GM18499 (cell line): Measurements from ENCODE around the gene TENT5C.

Experiments used
- ATAC-seq: cut with Tn5 transposase; IDR thresholded peaks from one replicate; pipeline ENCODE4 v1.9.1; 2021; ENCODE audit warnings: moderate number of reproducible peaks; ENCODE audit not compliant: insufficient read depth, unreplicated experiment

TENT5C gene

DNA sequence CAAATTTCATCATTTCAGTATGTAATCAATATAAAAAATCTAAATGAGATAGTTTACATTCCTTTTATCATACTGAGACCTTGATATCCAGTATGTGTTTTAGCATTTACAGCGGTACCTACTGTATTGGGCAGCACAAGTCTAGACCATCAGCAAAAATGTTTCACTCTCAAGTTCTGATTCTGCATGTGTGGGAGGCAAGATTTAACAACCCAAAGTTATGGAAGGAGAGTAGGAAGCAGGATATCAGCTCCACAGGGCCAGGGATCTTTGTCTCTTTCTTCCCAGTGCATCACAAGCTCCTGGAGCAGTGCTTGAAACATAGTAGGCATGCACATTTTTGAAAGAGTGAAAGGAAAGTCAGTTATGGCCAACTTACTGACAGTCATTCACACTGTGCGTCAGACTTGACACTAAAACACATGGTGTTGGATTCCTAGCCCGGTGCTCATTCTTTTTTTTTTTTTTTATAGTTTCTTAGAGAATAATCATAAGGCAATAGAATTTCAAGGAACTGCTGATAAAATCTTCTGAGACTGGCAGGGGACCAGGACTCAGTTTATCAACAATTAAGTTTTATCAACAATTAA, 6.1 kb downstream of the TENT5C start:
- ATAC-seq, result no peak

DNA sequence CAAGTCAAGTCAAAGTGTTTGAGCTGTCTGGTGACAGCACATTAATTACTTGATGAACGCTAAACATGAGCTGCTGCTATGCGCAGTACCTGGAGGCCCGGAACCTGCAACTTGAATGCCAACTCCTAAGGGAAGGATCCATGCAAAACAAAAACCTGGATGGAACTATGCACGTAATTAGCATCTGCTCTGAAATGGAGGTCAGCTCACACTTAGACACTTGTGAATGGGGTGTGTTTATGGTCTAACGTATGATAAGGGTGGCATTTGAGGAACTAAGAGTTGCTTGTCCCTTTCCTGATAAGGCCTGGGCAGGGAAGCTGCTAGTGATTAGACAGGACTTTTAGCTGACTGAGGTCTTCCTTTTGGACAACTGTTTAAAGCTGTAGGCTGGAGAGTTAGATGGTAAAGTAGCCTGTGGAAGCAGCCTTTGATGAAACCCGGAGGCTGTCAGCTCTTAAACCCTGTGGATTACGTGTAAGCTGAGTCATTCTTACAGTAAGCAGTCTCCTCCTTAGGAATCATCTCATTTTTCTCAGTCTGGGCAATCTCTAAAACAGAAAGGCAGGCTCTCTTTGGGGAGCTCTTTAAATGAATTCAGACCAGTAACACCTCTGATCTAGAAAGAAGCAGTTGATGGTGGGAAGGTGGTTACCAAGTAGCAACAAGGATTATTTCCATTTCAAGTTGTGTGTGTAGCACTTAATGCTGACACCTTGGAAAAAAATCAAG, 6.8 kb downstream of the TENT5C start:
- no peak for ATAC-seq

- ATAC-seq, result no peak
These were observed 7.6 kb downstream of the TENT5C start for GRCh38 chr1:117613249-117613968.

DNA sequence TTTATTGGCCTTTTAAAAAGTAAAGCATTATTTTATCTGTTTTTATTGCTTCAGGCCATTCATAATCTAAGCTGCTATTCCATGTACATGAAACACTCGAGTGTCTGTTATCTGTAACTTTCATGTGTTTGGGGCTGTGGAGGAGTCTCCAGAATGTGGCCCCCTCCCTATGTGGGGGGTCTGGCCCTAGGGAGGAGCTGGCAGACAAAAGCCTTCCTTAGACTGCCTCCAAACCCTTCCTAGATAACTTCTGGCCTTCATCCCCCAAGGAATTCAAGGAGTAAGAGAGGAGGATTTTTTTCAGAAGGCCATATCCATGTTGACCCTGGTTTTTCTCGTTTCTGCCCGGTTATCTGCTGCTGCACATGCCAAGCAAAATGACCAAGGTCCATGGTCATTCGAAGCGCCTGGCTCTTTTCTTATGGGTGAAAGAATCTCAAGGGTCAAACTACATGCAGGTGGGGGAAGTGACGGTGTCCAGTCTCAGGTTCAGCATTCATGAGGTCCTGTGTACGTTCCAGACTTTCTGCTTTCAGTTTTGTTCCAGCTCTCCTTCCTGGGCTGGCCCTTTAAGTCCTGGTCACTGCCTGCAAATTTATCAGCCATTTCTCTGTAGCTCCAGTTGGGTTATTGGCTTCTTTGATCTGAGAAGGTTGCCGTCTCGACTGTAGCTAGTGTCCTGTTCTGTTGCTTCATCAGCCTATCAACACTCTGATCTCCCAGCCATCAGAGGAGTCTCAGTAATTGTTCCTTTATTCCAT, 8.3 kb downstream of the TENT5C start:
- ATAC-seq, result no peak

GRCh38 chr1:117615474-117615873, 9.6 kb downstream of the TENT5C start:
- ATAC-seq, result no peak

GRCh38 chr1:117616356-117616755, 10.5 kb downstream of the TENT5C start:
- no peak for ATAC-seq

GRCh38 chr1:117616967-117617366, 11.1 kb downstream of the TENT5C start:
- no peak for ATAC-seq

- ATAC-seq, result no peak
These were observed 12.7 kb downstream of the TENT5C start for GRCh38 chr1:117618450-117619122.

DNA sequence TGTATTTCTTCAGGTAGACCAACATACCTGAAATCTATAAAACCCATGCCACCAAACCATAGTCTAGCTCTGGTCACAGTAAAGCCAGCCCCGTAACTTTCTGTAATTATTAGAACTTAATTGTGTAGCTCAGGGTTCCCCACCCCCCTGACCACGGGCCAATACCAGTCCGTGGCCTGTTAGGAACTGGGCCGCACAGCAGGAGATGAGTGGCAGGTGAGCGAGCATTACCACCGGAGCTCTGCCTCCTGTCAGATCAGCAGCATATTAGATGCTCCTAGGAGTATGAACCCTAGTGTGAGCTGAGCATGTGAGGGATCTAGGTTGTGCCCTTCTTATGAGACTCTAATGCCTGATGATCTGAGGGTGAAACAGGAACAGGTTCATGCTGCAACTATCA, 14.6 kb downstream of the TENT5C start:
- ATAC-seq, result no peak

- no peak for ATAC-seq
These were observed 15.5 kb downstream of the TENT5C start for GRCh38 chr1:117621316-117621715.

GRCh38 chr1:117622726-117623125, 16.9 kb downstream of the TENT5C start:
- no peak for ATAC-seq

GRCh38 chr1:117623141-117623540, 17.3 kb downstream of the TENT5C start:
- ATAC-seq, result no peak

- ATAC-seq, result no peak
These were observed 17.9 kb downstream of the TENT5C start for GRCh38 chr1:117623698-117624097.

DNA sequence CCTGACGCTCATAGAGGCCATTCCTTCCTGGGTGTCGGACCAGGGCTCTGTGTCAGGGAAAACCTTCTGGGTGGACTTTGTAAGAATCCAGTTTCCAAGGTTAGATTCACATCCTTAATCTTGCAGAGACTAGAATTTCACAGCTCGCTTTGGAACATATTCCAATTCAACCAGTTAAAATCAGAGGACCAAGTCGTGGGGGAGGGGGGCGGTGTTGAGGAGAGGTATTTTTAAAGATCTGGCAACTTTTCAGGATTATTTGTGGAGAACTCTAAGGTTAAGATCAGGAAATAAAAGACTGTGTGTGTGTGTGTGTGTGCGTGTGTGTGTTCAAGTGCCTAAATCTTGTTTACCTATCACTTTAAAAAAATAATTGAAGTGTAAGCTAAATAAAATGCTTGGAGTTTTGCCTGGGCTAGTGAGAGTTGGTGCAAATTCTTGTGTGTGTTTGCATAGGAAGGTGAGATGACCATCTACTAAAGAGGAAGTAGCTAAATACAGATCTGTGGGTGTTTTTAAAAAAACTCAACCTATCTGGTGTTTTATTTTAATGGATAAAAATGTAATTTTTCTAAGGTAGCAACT, 21.8 kb downstream of the TENT5C start:
- ATAC-seq, result no peak

DNA sequence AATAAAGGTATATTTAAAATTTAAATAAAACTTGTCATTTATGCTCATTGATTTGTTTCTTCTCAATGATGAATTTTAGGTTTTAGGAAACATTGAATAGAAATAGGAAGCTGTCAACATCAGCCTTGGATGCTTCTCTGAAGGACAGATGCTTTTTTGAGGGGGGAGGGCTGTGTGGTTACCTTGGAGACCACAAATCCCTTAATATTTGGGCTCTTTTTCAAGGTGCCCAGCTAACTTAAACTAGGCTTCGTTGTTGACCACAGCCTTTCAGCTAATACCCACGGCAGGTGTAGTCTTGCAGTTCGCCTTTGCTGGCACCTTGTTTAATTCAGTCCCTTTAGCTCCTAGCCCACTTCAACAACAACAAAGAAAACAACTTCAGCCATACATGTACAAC, 22.5 kb downstream of the TENT5C start:
- no peak for ATAC-seq

DNA sequence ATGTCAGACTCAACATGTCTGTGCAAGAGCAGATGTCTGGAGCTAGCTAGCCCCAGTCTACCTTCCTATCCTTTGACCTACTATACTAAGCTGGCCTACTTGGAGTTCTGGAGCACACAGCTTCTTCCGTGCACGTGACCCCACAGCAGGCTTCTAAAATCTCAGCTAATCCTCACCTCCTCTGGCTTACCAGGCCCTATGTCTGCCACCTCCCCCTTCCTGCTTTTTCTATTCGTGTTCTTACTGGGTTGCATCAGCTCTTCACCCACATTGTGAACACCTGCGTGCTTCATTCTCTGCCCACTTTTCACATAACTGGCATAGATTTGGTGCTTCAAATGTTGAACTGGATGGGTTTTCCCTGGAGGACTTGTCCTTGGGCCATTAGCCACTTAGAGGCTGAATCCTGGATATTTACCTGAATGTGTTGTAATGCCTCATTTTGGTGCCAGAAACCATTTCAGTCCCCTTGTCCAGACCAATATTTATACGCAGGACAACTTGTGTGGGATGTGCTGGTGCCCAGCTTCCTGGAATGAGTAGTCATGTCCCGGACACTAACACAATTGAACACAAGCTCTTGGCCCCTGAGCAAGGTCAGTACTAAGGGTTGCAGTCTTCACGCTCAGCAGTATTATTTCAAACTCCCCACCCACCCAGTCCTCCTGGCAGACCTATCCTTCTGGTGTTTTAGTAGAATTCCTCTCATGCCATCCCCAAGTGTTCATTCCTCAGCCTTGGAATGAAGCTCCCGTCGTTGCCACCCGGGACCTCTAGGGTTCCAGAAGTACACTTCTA, 24.0 kb downstream of the TENT5C start:
- no peak for ATAC-seq

DNA sequence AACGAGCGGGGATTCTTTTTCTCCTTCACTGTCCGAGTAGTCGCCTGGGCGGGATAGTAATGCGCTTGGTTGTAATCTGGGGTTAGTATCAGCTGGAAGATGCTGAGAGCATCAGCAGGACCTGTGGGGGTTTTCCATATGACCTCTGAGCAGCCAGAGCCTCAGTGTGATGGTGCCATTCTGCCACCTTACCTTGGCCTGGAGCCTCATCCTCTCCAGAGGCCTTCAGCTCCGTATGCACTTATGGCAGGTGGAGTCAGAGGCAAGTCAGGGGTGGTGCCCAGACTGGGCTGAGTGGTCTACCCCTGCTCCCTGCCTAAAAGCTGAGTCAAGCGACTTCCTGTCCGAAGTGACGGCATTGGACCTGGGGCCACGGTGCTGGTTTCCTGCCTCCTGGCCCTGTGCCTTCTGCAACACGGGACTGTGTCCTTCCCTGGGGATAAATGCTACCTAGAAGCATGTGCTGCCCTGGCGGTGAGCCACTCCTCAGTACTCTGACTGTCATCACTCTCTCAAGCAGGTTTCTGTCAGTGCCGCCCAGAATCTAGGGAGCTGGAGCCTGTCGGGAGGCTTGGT, 24.7 kb downstream of the TENT5C start:
- ATAC-seq, result no peak

- no peak for ATAC-seq
These were observed 25.7 kb downstream of the TENT5C start for GRCh38 chr1:117631359-117632160.
